NCI-H2107 (cell line): Measurements from ENCODE around the gene SRP9.

Source experiments
- DNase-seq: peaks from one replicate; lab custom pipeline; 2025; lab: John Stamatoyannopoulos, UW

The SRP9 gene, protein sequence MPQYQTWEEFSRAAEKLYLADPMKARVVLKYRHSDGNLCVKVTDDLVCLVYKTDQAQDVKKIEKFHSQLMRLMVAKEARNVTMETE

DNA sequence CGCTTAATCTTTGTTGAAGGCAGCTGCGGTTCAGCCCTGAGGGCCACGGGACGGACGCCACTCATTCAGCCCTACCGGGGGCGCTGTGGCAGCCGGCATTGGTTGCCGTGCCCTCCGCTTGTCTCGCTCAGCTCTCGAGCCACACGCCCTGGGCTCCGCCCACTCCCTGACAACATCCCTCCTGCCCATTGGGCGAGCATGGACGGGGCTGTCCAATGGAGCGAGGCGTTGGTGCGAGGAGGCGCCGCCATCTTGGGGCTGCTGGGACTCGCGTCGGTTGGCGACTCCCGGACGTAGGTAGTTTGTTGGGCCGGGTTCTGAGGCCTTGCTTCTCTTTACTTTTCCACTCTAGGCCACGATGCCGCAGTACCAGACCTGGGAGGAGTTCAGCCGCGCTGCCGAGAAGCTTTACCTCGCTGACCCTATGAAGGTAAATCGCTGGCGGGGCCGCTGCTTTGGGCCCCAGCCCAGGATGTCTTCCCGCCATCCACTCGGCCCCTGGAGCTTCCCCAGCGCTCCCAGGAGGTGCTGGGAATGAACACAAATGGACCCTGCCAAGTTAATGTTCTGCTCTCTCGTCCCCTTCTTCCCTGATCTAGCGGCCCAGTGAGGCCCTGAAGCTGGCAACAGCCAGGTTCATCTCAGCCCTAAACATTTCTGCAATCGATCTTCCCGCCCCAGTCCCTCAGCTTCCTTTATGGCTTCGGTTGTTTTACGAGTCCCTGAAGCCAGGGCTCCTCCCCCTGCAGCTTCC, at the start of gene SRP9:
Gene SRP9 (plus strand): TSS at position 244 of the 754 bp plus-strand sequence. CDS start 115 bp downstream, at position 359.
- peak; percentile 98 for DNase-seq

DNA sequence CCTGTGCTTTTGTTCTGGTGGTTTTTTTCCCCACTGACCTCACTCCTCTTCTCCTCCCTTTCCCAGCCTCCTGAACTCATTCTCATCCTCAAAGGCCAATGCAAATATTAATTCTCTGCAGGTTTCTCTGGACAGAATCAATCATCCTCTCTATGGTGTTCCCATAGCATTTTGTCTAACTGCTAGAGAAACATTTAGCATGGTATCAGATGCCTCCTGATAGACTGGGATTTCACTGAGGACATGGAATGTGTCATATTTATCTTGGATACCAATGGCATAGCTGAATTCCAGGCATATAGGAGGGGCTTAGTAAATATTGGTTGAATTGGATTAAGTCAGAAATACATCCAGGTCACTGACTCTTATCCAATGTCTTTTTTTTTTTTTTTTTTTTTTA, 46.1 kb upstream of the SRP9 start:
- no peak for DNase-seq

DNA sequence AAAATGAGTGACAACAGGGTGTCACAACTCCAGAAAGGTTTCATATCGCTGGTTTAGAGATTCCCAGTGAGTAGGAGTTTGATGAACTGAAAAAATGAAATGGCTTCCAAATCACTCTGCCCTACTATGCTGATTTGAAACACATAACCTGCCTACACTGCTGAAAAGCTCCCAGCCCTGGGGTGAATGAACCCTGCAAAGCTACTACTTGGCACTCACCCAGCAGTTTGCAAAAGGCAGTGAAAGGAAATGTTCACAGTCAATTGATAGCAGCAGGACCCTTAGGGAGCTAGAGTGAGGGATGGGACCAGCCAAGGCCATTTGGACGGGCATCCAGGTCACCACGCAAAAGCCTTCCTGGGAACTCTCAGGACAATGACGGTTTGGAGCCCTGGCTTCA, 44.4 kb upstream of the SRP9 start:
- DNase-seq = no peak

DNA sequence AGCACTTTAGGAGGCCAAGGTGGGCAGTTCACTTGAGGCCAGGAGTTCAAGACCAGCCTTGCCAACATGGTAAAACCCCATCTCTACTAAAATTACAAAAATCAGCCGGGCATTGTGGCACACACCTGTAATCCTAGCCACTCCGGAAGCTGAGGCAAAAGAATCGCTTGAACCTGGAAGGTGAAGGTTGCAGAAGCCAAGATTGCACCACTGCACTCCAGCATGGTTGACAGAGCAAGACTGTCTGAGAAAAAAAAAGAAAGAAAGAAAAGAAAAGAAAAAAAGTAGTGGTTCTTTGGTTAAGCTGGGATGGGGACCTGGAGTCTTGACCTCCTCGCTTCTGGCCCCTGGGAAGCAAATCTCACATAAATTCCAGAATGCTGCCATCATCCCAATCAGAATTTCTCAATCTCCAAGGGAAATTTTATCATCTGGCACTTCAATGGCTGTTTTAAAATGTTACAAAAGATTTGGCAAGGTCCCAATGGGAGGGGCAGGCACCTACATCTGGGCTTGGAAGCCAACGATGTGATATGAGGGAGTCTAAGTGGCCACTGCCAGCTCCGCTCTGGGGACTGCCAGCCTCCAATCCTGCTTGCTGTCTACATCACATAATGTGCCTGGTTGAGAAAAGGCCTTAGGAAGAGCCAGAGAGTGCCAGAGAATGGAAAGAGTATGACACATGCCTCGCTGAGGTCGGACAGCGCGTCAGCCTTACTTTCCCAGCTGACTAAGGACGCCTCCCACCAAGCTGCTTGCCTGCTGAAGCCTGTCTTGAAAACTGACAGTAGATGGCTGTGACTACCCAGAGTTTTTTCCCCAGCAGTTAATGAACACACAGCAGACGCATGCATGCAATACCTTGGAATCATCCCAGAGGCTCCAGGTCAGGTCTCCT, 42.1 kb upstream of the SRP9 start:
- no peak for DNase-seq

DNA sequence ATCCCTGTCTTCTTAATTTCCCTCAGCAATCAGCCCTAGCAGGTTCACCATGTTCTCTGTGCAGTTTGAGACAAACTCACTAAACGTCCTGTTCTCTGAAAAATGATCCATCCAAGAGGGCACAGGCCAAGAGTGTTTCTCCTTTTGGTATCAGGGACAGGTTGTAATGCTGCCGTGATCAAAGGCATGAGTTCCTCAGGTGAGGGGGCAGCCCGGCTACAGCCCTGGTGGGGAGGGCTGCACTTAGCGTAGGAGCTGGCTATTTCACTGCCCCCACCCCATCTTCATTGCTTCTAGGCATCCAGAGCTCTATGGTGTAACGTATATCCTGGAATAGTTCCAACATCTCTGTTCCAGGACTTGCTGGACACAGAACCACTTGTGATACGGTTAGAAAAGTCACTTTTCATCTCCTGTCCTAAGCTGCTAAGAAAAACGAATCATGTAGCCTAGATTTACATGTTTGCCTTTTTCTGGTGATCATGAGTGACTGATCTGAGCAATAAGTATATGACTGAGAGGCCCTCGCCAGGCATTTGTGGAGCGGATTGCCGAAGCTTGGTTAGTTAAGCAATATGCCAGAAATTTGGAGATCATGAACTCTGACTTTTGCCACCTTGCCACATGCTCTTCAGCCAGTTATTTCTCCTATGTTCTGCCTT, 41.1 kb upstream of the SRP9 start:
- DNase-seq = no peak

DNA sequence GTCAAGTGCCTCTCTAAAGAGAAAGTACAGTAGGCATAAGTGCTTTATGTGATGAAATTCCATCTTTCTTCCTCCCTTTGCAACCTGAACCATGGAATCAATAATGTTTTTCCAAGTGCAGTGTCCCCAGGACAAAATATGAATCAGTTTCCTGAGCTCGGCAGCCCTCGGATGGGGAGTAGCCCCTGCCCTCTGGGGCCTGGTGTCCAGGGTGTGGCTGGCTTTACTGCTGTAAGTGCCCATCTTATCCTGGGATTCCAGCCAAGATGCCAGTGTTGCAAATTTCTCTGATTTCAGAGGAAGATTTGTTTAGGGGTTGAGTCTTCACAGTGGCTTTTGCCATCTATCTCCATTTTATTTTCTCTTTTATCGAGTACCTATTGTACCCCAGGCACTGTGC, 40.5 kb upstream of the SRP9 start:
- DNase-seq = no peak

DNA sequence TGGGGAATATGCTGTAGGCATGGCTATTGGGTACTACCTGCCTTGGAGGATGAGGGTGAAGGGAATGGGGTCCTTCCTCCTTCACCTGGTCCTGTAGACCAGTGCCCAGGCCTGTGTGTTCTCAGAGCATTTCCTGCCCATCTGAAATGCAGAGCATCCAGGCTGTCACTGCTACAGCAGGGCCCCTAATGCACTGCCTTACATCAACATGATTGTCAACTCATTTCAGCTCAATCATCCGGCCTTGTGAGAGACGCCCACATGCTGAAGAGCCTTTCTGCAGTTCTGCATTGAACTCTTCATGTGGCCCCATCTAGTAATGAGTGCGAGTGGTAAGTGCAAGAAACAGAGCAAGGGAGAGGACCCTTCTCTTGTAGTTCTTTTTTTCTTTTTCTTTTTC, 39.8 kb upstream of the SRP9 start:
- DNase-seq = no peak

DNA sequence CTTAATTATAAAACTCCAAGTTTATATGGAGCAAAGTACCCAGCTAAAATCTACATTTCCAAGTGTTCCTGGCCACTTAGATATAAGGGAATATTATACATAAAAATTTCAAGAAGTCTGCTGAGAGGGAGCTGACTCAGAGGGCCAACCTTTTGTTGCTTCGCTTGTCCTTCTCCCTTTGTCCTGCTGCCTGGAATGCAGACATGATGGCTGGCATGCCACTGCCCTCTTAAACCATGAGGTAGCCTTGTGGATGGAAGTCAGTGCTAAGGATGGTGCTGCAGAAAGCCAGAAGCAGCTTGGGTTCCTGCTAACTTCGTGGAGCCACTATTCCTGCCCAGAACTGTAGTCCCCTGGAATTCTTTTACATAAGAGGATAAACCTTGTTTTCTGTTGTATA, 38.9 kb upstream of the SRP9 start:
- DNase-seq = no peak

DNA sequence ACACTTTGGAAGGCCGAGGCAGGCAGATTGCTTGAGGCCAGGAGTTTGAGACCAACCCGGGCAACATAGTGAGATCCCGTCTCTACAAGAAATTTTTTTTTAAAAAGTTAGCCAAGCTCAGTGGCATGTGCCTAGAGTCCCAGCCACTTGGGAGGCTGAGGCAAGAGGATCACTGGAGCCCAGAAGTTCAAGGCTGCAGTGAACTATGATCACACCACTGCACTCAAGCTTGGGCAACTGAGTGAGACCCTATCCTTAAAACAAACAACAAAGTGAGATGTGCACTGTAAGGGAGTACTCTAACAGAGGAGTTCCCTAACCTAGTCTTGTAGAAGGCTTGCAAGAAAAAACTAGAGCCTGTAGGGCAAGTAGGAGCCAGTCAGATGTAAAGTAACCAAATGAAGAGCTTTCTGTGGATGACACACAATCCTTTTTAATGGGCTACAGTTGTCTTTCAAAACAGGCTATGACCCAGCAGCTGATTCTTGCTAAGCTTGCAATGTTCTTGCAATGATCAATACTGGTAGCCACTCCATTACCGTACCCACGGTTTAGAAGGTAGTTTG, 38.0 kb upstream of the SRP9 start:
- DNase-seq = no peak

DNA sequence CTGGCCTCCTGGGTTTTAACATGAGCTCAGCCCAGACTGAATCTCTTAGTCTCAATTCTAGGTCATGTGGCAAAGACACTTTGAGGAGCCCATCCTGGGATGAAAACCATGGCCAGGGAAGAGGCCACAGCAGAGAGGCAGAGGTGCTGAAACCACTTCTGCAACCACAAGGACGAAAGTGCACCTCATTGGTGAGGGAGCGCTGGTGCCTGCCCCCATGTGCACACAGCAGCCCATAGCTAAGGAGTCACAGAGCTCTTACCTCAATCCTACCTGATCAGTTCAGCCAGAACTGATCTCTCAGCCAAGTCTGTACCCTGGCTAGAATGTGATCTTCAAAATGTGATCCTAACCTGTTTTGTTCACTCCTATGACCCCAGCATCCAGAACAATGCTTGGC, 32.9 kb upstream of the SRP9 start:
- no peak for DNase-seq

DNA sequence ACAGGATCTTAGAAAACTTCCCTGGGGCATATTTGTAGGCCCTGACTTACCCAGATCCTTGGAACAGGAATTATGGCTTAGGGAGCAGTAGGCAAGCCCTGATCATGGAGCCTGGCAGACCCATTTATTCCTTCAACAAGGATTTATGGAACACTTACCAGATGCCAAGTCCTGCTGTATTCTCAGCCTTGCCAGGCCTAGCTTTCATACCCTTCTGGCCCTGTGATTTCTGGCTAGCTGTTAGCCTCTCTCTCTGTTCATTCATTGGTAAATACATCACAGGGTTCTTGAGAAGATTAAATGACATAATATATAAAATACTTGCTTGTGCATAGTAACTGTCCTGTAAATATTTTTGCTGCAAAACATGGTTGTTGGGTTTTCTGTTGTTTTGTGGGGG, 32.4 kb upstream of the SRP9 start:
- no peak for DNase-seq

DNA sequence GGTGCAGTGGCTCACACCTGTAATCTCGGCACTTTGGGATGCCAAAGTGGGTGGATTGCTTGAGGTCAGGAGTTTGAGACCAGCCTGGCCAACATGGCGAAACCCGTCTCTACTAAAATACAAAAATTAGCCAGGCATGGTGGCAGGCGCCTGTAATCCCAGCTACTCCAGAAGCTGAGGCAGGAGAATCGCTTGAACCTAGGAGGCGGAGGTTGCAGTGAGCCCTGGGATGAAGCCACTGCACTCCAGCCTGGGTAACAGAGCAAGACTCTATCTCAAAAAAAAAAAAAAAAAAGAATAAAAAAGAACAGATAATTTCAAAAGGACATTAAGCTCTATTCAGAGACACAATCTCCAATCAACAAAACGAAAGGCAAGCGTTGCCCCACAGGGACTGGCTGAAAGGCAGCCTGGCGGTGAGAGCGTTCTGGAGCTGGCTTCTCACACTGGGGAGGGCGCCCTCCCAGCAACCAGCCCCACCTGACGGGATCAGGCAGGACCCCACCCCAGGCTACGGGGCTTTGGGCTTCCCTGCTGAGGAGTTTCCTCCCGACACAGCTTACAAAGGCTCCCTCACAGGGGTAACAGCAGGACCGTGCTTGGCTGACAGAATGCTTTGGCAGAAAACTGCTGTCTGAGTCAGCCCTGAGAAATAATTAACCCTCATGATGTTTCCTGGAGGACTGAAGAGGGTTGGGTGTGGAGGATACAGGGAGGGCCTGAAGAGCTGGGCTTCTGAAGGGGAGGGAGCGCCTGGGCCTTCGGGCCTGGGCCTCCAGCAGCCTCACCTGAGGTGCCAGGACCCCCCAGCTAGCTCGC, 31.1 kb upstream of the SRP9 start:
- DNase-seq = peak; percentile 65

DNA sequence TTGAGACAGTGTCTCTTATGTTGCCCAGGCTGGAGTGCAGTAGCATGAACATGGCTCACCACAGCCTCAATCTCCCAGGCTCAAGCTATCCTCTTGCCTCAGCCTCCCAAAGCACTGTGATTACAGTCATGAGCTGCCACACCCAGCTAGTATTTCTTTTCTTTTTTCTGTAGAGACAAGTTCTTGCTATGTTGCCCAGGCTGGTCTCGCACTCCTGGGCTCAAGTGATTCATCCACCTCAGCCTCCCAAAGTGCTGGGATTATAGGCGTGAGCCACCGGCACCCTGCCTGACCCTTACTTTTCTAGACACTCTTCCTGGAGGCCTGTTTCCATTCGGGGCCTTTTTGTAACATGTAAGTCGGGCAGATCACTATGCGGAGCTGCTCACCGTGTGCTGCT, 30.1 kb upstream of the SRP9 start:
- DNase-seq = no peak

DNA sequence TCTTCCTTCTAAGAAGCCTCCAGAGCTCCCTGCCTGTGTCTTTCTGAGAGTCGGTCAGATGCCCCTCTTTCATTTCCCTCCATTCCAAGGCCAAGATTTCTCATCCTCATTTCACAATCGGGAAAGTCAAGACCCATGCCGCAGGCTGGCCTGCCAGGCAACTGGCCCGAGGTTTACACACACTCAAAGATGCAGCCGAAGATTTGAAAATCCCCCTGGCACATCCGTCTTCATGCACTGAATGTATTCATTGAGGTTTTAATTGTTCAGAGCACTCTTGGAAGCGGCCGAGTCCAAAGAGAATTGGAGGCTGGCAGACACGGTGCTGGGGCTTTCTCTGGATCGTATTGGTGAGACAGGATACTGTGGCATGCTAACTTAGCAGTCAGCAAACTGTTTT, 29.1 kb upstream of the SRP9 start:
- DNase-seq = no peak

DNA sequence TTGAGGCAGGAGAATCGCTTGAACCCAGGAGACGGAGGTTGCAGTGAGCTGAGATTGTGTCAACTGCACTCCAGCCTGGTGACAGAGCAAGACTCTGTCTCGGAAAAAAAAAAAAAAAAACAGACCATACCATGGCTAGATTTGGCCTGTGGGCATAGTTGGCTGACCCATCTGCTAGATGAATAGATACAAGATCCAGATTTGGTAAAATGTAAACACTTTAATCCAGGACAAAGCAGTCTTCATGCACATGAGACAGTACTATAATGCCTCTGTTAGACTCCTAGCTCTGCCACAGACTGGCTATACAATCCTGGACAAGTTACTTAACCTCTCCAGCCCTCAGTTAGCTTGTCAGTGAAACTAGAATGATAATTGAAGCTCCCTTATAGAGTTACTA, 27.9 kb upstream of the SRP9 start:
- no peak for DNase-seq

DNA sequence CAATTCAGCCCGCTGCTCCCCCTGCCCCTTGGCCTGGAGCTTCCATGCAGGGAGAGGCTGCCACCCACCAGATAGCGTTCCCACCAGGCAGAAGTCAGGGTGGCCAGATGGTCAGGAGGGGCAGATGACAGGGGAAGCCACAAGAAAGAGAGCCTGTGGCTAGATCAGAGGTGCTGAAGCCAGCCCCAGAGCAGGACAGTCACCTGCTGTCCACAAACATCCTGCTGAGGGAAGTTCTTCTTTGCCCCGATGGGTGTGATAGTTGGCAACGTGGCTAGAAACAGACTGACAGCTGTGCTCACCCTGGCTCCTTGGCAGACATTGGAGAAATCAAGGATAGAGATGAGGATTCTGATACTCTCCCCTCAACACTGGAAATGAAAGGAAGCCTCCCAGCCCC, 27.2 kb upstream of the SRP9 start:
- DNase-seq = no peak

DNA sequence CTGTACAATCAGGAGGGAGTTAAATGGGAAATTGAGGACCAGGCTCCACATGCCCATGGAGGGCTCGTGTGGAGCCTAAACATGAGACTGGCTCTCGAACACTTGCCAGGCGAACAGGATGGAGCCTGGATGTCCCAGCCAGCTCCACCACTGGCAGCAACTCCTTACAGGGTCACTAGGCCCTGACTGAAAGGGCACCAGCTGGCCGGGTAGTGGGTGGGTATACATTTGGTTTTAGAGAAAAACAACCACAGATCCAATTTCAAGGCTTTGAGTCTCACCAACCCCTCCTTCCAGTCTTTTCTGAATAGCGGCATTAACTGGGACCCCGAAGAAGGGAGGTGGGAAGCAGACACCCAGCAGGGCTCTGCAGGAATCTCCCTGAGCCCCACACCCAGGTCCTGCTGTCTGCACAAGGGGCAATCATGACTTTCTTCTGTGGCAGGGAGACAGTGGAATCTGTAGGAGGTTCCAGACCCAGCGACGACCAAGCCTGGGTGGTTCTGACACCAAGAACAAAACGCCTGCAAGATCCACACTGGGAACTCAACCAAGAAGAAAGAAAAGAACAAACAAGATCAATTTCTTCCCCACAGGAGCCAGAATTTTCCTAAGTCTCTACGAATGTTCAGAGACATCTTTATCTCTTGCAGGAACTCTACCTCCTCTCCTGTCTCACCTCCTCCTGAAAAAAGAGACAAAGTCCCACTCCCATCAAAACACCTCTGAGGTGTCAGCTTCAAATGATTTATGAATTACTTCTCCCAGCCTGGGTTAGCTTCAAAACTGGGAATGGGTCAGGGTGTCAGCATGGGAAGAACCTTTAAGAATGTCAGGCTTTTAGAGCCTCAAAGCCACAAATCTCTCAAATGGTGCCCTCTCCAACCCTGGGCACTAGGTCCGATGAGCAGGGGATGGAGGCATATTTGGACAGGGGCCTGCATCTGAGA, 26.5 kb upstream of the SRP9 start:
- DNase-seq = no peak

DNA sequence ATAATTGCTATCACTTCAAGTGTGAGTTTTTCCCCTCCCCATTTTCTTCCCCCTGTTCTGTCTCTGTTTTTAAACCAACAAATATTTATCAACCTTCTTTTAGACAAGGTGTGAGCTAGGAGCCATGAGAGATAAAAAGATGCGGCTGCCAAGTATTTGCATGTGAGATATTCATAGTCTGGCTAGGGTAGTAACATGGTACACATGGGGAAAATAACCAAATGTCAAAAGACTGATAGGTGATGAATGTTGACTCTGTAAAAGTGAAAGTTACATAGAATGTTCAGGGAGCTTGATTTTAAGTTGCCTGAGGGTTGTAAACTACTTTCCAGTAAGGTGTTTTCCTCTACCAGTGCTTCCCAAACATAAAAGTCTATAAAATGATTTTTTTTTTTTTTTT, 25.4 kb upstream of the SRP9 start:
- no peak for DNase-seq

DNA sequence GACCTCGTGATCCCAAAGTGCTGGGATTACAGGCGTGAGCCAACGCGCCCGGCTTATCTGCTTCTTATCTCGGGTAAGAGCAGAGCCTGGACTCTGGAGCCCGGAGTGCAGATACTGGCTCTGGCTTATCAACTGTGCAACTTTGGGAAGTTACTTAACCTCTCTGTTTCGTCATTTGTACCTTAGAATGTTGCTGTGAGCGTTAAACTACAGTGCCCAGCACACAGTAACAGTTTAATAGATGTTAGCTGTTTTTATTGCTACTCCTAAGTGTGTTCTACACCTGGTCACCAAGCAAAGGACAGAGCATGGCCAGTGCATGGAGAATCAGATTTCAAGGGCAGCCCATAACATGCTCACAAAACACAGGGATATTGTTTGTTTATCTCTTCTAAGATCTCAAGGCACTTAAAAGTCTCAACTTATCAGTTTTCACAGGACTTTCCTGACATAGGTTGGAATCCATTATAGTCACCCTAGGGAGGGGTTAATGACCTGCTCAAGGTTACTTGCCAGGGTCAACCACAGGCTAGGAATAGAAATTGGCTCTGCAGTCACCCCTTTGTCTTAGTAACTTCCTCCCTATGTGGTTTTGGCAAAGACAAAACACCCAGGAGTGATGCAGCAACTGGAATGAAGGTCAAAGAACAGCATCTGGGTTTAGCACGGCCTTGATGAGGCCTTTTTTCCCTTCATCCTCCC, 22.5 kb upstream of the SRP9 start:
- DNase-seq = no peak
